H1 (cell line): Measurements from ENCODE around the gene ADORA1.

Source experiments
- CTCF ChIP-seq, 3 experiments: IDR thresholded peaks; 1 replicate in 2 of 3; 2 replicates in 1 of 3; pipeline versions ENCODE4 v1.5.1 to v1.6.1; 2011; ENCODE audit warnings: low read length in 3 of 3, mild to moderate bottlenecking in 3 of 3, inconsistent platforms in 2 of 3, low read depth in 1 of 3, moderate library complexity in 1 of 3; ENCODE audit not compliant: insufficient read depth in 1 of 3; ENCODE audit errors: control extremely low read depth in 1 of 3
- EP300 ChIP-seq, 2 experiments: IDR thresholded peaks; 1 replicate in 1 of 2; 2 replicates in 1 of 2; pipeline ENCODE4 v1.6.1; 2011 to 2012; ENCODE audit warnings: low read depth in 2 of 2, low read length in 2 of 2, mild to moderate bottlenecking in 2 of 2, borderline replicate concordance in 1 of 2, inconsistent platforms in 1 of 2, moderate library complexity in 1 of 2
- EZH2 ChIP-seq: fragments of 200-600 bp; sonication (generic); IDR thresholded peaks from 2 replicates; pipeline ENCODE4 v1.7.1; 2012; ENCODE audit warnings: low read depth, mild to moderate bottlenecking, moderate library complexity, low read length, inconsistent platforms; ENCODE audit not compliant: severe bottlenecking
- JUND ChIP-seq: IDR thresholded peaks from 2 replicates; pipeline ENCODE4 v1.6.1; 2011; ENCODE audit warnings: mild to moderate bottlenecking, improper control_type of control experiment, low read length

GRCh38 chr1:203091761-203092330 lies 35.7 kb upstream of the ADORA1 start:
- TF ChIP-seq EP300 (IDR thresholded peaks at IDR 0.05; ENCODE audit: borderline replicate concordance in 1 of 2, low read depth in 2 of 2, low read length in 2 of 2) = no peak
- TF ChIP-seq CTCF (IDR thresholded peaks at IDR 0.05; ENCODE audit: control extremely low read depth in 1 of 3, insufficient read depth in 1 of 3, low read depth in 1 of 3, low read length in 3 of 3) = no peak
- TF ChIP-seq JUND = no peak
- TF ChIP-seq EZH2 = no peak
